KOPT-K1 (cell line): Measurements from ENCODE around the gene PITRM1.

ENCODE experiments used
- H3K27ac ChIP-seq: fragments of 200-600 bp; sonication (generic); 2 replicates; pipeline ENCODE4 v1.5.1; 2016; ENCODE audit warnings: antibody characterized with exemption, mild to moderate bottlenecking, low read depth, low read length; ENCODE audit not compliant: poor library complexity, severe bottlenecking
- H3K36me3 ChIP-seq: fragments of 200-600 bp; sonication (generic); 2 replicates; pipeline ENCODE4 v1.5.1; 2017; ENCODE audit warnings: antibody characterized with exemption, mild to moderate bottlenecking, low read length, moderate library complexity; ENCODE audit not compliant: insufficient read depth
- H3K9me3 ChIP-seq: fragments of 200-600 bp; sonication (generic); 2 replicates; pipeline ENCODE4 v1.5.1; 2017; ENCODE audit warnings: antibody characterized with exemption, low read length, mild to moderate bottlenecking; ENCODE audit not compliant: insufficient read depth, poor library complexity, severe bottlenecking

The PITRM1 gene

GRCh38 chr10:3162533-3162932 is 10.0 kb downstream of the PITRM1 start:
- H3K36me3 ChIP-seq = peaks cover 99% of the 10 kb centered on the region
- H3K27ac ChIP-seq = no peak overlapping the region
- H3K9me3 ChIP-seq = no peaks in the 10 kb centered on the region

GRCh38 chr10:3159152-3159551 is 13.4 kb downstream of the PITRM1 start:
- peaks cover 98% of the 10 kb centered on the region for H3K36me3 ChIP-seq
- H3K27ac ChIP-seq = no peak overlapping the region
- no peaks in the 10 kb centered on the region for H3K9me3 ChIP-seq

DNA sequence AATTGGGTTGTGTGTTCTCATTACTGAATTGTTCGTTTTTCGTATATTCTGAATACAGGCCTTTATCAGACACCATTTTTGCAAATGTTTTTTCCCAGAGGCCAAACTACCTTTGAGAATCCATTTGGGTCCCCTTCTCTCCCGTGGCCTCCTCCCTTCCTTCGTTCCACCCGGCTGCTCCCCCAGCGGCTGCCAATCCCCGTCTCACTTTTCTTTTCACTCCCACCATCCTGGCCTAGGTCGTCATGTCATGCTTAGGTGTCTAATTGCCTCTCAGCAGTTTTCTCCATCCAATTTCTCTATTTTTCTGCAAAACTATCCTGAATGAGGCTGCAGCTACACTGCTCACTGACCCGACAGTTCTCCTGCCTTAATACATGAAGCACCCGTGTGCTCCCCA is 17.9 kb downstream of the PITRM1 start:
- H3K27ac ChIP-seq = no peak overlapping the region
- H3K9me3 ChIP-seq = no peaks in the 10 kb centered on the region
- H3K36me3 ChIP-seq = peaks cover 98% of the 10 kb centered on the region

- H3K36me3 ChIP-seq = peaks cover 99% of the 10 kb centered on the region
- H3K9me3 ChIP-seq = no peaks in the 10 kb centered on the region
- no peak overlapping the region for H3K27ac ChIP-seq
These were observed 20.0 kb downstream of the PITRM1 start for GRCh38 chr10:3152566-3152935.

DNA sequence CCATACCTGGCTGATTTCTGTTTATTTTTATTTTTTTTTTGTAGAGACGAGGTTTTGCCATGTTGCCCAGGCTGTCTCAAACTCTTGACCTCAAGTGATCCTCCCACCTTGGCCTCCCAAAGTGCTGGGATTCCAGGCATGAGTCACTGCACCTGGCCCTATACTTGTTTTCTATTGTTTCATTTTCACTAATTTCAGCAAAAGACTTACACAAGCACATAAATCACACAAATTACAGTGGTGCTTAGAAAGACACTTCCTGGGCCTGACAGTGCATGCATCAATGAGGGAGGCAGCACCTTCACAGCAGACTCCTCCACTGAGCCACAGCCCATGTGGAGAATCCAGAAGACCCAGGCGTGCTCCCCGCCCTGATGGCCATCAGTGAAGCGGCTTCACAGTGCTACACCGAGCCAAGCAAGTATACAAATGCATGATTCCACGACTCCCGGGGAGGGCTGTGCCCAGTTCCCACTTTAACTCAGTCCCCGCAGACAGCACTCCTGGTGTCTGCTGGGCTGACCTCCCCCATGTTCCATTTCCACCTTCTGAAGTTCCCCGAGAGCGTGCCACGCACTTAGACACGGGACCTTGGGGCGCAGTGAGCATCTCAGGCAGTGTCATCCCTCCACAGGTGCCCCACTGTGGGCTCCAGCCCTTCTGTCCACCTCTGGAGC is 20.6 kb downstream of the PITRM1 start:
- Histone ChIP-seq H3K36me3 (peaks cover 99% of the 10 kb centered on the region), H3K27ac (no peak overlapping the region), H3K9me3 (no peaks in the 10 kb centered on the region)

GRCh38 chr10:3150961-3151360 is 21.6 kb downstream of the PITRM1 start:
- H3K36me3 ChIP-seq = peaks cover 99% of the 10 kb centered on the region
- H3K9me3 ChIP-seq = no peaks in the 10 kb centered on the region
- no peak overlapping the region for H3K27ac ChIP-seq

GRCh38 chr10:3150366-3150765 is 22.2 kb downstream of the PITRM1 start:
- H3K9me3 ChIP-seq = no peaks in the 10 kb centered on the region
- H3K36me3 ChIP-seq = peaks cover 100% of the 10 kb centered on the region
- no peak overlapping the region for H3K27ac ChIP-seq

GRCh38 chr10:3149918-3150317 is 22.7 kb downstream of the PITRM1 start:
- no peaks in the 10 kb centered on the region for H3K9me3 ChIP-seq
- no peak overlapping the region for H3K27ac ChIP-seq
- H3K36me3 ChIP-seq = peaks cover 100% of the 10 kb centered on the region

DNA sequence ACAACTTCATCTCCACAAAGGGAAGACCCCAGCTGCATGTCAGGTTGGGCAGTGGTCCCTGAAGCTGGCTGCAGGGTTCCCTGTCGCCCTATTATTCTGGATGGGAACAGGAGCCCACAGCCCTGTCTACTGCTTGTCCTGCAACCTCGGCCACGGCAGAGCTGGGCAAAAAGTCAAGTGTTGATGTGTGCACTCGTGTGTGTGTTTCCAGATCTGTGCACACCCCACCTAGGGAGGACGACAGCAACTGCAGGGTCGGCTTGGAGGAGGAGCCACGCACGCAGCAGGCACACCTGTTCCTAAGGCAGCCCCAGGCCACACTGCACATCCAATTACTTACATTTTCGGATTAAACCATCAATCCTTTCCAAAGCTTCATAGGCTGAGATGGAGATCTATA is 23.6 kb downstream of the PITRM1 start:
- H3K9me3 ChIP-seq = no peaks in the 10 kb centered on the region
- peaks cover 100% of the 10 kb centered on the region for H3K36me3 ChIP-seq
- no peak overlapping the region for H3K27ac ChIP-seq

DNA sequence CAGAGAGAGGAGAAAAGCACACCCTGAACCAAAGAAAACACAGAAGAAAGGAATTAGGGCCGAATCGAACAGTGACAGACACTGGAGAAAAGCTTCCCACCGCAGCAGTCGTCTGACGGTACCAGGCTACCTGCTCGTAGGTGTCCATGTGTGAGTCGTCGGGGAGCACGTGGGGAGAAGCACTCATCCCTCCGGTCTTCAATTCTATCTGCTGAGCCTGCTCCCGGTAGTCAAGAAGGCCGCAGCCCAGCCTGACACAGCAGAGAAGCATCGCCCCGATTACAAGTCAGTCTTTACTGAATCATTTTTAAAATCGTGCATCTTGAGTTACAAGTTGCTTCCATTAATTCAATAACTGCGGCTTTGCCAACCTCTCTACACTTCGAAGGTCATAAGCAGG is 24.5 kb downstream of the PITRM1 start:
- H3K36me3 ChIP-seq = peaks cover 100% of the 10 kb centered on the region
- H3K27ac ChIP-seq = no peak overlapping the region
- no peaks in the 10 kb centered on the region for H3K9me3 ChIP-seq

- H3K36me3 ChIP-seq = peaks cover 100% of the 10 kb centered on the region
- no peaks in the 10 kb centered on the region for H3K9me3 ChIP-seq
- H3K27ac ChIP-seq = no peak overlapping the region
These were observed 25.3 kb downstream of the PITRM1 start for GRCh38 chr10:3147117-3147820.

DNA sequence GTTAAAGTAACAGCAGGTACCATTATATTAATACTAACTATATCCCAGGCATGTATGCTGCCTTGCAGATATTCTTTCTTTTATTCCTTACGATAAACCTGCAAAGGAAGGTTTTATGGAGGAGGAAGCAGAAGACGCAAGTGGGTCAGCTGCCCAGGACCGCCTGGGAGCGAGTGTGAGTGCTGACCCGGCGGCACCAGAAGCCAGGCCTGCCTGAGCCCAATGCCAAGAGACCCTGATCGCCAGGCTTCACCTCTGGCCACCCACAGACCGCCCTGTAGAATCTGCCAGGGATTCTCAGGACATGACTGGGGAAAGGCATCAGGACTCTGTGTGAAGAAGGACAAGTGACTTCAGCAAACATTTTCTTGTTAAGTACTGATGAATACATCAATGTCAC is 26.3 kb downstream of the PITRM1 start:
- Histone ChIP-seq H3K36me3 (peaks cover 100% of the 10 kb centered on the region), H3K9me3 (no peaks in the 10 kb centered on the region), H3K27ac (no peak overlapping the region)

- H3K36me3 ChIP-seq = peaks cover 100% of the 10 kb centered on the region
- H3K9me3 ChIP-seq = no peaks in the 10 kb centered on the region
- H3K27ac ChIP-seq = no peak overlapping the region
These were observed 27.2 kb downstream of the PITRM1 start for GRCh38 chr10:3145366-3145765.

GRCh38 chr10:3143791-3144434 is 28.7 kb downstream of the PITRM1 start:
- no peaks in the 10 kb centered on the region for H3K9me3 ChIP-seq
- H3K36me3 ChIP-seq = peaks cover 100% of the 10 kb centered on the region
- H3K27ac ChIP-seq = no peak overlapping the region

DNA sequence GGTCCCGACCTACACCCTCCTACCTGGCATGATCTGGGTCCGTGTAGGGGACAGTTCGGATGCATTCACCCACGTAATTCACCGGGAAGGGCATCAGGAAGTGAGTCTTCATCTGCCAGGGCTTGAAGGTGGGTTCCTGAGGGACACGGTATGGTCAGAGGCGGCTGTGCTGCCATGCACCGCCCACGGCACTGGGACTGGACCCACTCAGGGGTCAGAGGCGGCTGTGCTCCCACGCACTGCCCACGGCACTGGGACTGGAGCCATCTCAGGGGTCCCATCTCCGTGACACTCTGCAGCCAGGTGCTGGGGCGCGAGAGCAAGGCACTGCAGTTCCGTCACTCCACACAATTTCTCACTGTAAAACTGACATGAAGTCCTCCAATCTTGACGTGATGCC is 29.2 kb downstream of the PITRM1 start:
- no peaks in the 10 kb centered on the region for H3K9me3 ChIP-seq
- H3K27ac ChIP-seq = no peak overlapping the region
- H3K36me3 ChIP-seq = peaks cover 100% of the 10 kb centered on the region
